Measurements from ENCODE around the gene GPC4.

The GPC4 gene

GRCh38 chrX:133321451-133321850, 93.8 kb downstream of the GPC4 start:
- TF ChIP-seq CTCF (IDR thresholded peaks at IDR 0.05; ENCODE audit: low read length, missing control alignments), result no peak
- no peak for DNase-seq (ENCODE audit: low read depth)
- no peak overlapping the region for H3K4me3 ChIP-seq (replicated peaks; ENCODE audit: low read depth, low read length)

- DNase-seq (ENCODE audit: low read depth), result no peak
- TF ChIP-seq CTCF (IDR thresholded peaks at IDR 0.05; ENCODE audit: low read length, missing control alignments), result no peak
- no peak overlapping the region for H3K4me3 ChIP-seq (replicated peaks; ENCODE audit: low read depth, low read length)
Measured at GRCh38 chrX:133314281-133314680, 101.0 kb downstream of the GPC4 start.

DNA sequence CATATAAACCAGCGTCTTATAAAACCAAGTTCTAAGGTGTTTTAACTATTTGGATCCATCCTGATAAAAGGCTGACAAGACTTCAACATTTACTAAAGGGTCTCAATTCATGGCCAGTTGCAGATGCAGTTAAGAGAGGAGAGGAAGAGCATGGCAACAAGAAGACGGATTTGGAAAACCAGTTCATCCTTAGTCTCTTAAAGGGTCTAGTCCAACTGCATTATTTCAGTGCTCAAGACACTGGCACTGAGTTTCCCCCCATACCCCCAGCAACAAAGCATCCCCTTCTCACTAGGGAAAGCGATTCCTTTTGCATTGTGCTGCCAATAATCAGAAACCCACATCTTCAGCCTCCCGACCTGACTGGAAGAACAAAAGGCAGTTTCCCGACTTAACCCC, 106.8 kb downstream of the GPC4 start:
- no peak for DNase-seq (ENCODE audit: low read depth)
- no peak overlapping the region for H3K4me3 ChIP-seq (replicated peaks; ENCODE audit: low read depth, low read length)
- no peak for TF ChIP-seq CTCF (IDR thresholded peaks at IDR 0.05; ENCODE audit: low read length, missing control alignments)

DNA sequence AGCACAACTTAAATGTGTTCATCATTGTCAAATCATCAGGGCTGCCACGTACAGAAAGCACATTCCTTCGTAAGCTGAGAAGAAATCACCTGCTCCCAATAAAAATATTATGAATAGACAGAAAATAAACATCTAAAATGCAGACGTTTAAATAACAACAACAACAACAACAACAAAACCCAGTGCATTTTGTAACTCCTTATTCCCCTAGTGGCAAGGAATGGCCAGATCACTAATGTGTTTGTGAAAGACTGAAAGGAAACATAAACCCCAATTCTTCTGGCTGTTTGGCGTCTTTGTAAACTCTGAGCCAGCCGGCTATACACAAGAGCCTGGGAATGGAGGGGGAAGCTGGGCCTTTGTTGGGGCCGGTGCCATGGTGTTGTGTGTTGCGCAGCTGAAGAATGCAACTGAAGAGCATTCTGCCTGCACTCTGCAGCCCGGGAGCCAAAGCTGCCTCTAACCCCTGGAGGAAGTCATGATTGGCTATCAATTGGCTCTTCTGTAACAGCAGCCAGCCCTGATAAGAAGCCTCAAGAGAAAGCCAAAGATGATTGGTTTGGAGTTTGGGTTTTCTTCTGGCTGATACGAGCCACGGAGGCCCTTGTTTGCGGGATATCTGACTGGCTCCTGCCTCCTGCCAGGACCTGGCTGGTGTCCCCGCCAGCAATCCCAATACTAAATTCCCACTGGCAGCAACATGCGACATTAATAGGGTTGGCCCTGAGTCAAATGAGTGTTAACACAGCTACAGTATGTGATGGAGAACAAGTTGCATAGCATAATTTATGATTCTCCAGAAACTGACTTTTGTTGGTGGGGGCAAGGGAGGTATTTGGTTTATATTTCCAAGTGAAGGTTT, 107.4 kb downstream of the GPC4 start:
- DNase-seq (ENCODE audit: low read depth), result no peak
- H3K4me3 ChIP-seq (replicated peaks; ENCODE audit: low read depth, low read length), result no peak overlapping the region
- no peak for TF ChIP-seq CTCF (IDR thresholded peaks at IDR 0.05; ENCODE audit: low read length, missing control alignments)

DNA sequence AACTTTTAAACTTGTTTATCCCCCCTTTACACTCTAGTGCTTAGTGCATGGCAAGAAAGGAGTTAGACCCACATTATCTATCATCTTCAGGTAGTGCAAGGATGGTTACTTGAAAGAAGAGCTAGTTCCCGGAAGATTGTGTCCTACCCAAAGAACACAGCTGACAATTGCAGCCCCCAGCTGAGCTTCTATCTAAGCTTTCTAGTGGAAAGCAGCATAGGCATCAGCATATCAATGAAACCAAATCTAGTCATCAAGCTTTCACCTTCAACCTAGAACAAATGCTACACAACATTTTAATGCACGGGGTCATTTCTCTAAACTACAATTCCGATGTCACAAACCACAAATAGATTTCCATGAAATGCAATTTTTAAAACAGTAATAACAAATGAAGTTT, 108.2 kb downstream of the GPC4 start:
- no peak for TF ChIP-seq CTCF (IDR thresholded peaks at IDR 0.05; ENCODE audit: low read length, missing control alignments)
- H3K4me3 ChIP-seq (replicated peaks; ENCODE audit: low read depth, low read length), result no peak overlapping the region
- DNase-seq (ENCODE audit: low read depth), result no peak

DNA sequence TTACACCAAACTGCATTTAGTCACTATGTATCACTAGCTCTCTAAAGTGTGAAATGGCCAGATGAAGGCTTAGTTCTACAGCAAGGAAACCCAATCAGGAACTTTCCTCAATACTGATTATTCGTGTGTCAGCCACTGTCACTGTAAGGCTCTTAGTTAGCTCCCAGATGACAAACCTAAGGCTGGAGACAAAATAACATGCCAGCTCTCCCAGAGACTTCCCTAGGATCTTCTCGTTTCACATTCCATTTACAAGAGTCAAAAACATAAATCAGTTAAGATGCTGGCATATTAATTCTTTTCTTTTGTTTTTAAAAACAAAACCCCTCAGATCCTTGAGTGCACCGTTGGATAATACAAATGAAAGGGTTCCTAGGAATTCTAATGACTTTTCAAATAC, 109.0 kb downstream of the GPC4 start:
- DNase-seq (ENCODE audit: low read depth), result no peak
- TF ChIP-seq CTCF (IDR thresholded peaks at IDR 0.05; ENCODE audit: low read length, missing control alignments), result no peak
- no peak overlapping the region for H3K4me3 ChIP-seq (replicated peaks; ENCODE audit: low read depth, low read length)

GRCh38 chrX:133305348-133305747, 109.9 kb downstream of the GPC4 start:
- no peak for TF ChIP-seq CTCF (IDR thresholded peaks at IDR 0.05; ENCODE audit: low read length, missing control alignments)
- DNase-seq (ENCODE audit: low read depth), result no peak
- no peak overlapping the region for H3K4me3 ChIP-seq (replicated peaks; ENCODE audit: low read depth, low read length)

All from fibroblast of pulmonary artery (primary cell).